GM21717 (cell line): ENCODE data around the gene STYXL1.

ENCODE experiments used
- ATAC-seq: cut with Tn5 transposase; IDR thresholded peaks from one replicate; pipeline ENCODE4 v1.9.1; 2021; ENCODE audit warnings: mild to moderate bottlenecking, moderate library complexity; ENCODE audit not compliant: unreplicated experiment

Gene STYXL1

DNA sequence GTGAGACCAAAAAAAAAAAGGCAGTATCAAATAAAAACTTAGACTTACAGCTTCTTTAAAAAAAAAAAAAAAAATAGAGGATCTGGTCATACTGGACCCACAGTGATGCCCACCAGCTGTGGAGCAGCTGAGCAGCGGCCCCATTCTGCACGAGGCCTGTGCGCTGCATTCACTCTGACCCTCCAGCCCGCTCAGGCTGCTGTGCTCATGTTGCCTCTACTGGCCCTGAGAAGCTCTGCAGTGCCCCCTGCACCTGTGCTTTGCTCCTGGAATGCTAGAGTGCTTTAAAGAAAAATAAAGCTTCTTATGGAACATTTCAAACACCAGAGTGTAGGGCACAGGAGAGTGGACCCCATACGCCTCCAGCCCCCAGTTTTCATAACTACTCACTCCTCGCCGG is 86.6 kb downstream of the STYXL1 start:
- ATAC-seq, result no peak

DNA sequence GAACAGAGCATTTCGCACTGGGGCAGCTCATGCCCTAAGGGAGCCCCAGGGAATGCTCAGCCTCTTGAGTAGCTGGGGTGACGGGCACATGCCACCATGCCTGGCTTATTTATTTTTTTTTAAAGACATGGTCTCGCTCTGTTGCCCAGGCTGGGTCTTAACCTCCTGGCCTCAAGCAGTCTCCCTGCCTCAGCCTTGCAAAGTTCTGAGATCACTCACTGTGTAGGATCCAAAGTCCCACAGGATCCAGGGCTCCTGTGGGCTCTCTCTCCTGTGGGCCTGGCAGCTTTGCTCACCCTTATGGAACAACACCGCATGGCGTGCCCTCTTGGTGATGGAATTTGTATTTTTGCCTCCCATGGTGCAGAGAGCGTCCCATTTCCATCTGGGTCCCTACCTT is 87.4 kb downstream of the STYXL1 start:
- no peak for ATAC-seq

DNA sequence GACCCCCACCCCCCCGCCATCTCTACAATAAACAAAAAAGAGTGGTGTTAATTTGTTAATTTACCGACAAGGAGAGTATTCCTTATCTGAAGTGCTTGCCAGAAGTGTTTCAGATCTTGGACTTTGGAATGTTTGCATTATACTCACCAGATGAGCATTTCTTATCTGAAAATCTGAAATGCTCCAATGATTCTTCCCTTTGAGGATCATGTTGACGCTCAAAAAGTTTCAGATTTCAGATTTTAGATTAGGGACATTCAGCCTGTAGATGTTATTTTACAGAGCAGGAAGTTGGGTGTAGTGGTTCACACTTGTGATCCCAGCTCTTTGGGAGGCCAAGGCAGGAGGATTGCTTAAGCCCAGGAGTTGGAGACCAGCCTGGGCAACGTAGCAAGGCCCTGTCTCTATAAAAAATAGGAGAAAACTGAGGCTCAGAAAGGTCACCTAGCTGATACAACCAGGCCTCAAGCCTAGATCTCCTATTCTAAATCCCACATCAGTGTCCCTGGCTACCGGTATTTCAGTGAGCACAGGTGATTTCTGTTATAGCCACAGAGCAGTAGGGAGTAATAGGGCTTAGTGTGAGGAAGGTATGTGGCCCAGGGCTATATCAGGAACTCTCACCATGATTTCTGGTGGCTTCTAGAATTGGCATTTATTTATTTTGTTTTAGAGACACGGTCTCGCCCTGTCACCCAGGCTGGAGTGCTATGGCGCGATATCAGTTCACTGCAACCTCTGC is 88.8 kb downstream of the STYXL1 start:
- ATAC-seq, result no peak

DNA sequence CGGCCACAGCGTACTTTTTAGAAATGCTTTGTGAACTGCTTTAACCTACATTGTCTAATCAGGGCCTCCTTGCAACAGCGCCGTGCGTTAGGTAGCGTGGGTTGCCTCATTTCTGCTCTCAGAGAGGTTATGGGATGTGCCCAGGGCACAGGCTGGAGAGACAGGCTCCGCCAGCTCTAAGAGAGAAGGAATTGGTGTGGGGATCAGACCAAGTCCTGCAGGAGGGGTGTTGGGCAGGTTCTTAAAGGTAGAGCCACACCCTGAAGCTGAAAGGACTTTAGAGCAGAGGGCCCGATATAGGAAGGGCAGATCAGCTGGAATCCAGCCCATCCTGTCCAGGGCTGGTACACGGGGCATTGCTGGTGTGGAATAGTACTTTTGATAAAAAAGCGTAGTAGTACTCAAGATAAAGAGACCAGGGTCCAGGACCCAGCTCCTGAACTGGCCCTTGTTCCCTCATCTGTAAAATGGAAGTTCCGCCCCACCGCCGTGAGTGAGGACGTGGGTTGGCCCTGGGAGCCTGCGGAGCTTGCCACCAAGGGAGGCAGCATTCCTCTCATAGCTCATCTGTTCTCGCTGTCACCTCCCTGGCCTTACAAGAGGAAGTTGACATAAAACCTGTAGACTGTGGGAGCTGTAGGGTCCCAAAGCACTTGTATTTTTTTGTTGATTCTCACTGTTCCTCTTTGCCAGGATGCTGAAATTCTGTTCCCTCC is 90.6 kb downstream of the STYXL1 start:
- no peak for ATAC-seq

DNA sequence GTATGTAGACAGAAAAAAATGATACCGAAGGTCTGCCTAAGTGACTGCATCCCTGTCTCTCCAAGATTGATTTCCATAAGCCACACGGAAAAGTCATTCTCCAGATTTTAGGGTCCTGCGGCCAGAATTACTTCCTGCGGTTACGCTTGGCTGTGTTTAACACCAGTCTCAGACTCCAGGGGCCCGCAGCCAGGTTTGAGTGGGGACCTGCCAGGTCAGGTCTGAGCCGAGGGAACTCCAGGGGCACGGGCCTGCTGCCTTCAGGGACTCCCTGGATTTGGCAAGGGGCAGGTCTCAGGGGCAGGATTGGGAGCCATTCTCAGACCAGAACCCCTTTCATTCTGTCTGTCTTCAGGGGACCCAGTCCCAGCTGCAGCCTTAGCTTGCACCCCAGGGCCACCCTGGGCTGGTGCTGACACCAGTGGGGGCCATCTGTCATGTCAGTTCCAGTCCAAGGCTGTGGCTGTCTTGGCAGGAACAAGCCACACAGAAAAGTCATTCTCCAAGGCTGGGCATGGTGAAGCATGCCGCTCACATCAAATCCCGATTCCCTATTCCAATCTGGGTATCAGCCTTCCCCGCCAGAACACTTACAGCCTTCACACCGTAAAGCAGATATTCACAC is 92.4 kb downstream of the STYXL1 start:
- no peak for ATAC-seq

DNA sequence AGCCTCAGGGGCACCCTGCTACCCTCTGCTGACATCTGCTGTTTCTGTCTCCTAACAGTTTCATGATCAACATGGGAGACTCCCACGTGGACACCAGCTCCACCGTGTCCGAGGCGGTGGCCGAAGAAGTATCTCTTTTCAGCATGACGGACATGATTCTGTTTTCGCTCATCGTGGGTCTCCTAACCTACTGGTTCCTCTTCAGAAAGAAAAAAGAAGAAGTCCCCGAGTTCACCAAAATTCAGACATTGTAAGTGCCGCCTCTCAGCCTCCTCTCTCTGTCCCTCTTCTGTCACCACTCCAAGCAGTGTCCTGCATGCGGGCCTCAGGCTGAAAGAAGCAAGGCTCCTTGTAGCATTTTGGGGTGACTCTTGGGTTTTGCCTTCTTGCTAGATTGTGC is 93.9 kb downstream of the STYXL1 start:
- no peak for ATAC-seq

DNA sequence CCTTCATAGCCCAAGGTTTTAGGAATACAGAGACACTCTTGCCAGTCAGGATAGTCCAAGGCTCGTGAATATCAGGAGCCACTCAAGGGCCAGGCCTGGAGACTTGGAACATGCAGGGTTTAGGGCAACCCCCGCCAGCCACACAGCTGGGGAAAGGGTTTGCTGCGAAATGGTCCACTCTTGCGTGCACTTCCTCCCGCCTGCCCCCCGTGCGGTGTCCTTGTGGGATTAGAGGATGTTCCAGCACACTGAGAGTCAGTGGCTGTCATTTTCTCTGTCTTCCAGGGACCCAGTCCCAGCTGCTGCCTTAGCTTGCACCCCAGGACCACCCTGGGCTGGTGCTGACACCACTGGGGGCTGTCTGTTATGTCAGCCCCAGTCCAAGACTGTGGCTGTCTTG is 94.4 kb downstream of the STYXL1 start:
- no peak for ATAC-seq

DNA sequence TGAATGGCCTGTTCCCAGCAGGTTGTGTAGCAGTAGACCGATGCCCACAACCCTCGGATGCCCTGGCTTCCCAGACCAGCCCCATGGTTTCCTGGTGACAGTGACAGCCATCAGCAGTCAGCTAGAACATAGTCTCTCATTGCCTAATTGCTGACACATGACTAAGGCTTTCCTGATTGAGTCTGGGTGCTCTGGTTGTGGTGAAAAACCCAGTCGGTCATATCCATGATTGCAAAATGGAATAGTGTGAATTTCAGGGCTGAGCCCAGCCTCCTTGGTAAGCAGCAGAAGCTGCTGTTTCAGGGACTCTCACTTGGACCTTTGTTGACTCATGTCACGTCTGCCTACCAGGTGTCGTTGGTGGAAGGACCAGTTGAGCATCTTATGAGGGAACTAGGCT is 96.3 kb downstream of the STYXL1 start:
- no peak for ATAC-seq

DNA sequence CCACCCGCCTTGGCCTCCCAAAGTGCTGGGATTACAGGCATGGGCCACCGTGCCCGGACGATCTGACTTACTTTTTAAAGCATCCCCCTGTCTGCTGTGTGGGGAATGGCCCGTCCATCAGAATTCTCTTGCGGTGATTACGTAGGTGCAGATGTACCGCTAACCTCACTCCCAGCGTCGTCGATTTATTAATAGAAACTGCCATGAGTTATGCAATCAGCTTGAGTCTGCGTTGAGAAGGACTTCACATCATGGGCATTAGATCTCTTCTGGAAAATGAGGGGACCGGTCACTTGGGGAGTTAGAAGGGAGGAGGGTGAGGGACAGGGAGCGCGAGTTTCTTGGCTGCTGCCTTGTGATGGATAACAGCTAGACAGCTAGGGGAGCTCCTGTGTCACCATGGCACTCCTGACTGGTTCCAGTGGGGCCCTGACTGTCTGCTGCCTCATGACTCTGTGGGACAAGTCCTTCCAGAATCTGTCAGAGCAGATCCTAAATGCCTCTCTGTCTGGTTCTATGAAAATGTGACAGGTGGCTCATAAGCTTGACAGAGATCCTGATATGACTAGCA is 97.6 kb downstream of the STYXL1 start:
- no peak for ATAC-seq

DNA sequence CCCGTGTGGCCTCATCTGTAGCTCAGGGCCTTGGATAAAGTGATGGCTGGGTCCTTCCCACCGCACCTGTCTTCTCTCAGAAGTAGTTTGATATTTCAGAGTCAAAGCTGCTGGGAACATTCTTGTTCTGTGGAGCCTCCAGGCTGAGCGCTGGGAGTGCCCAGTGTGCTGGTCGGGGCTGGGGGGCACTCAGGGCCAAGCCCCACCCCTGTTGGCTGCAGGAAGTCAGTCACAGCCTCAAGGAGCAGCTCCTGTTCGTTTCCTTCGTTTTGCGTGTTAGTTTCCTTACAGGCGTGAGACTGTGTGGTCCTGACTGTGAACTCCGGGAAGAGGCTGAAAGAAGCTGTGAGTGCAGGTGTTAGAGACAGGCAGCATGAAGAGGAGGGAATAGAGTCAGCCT is 99.6 kb downstream of the STYXL1 start:
- ATAC-seq, result no peak
